HG02763 (cell line): ENCODE data around the gene CAMTA1.

Source experiments
- ATAC-seq: cut with Tn5 transposase; IDR thresholded peaks from one replicate; pipeline ENCODE4 v1.9.1; 2021; ENCODE audit warnings: mild to moderate bottlenecking, moderate library complexity; ENCODE audit not compliant: unreplicated experiment

Gene CAMTA1

DNA sequence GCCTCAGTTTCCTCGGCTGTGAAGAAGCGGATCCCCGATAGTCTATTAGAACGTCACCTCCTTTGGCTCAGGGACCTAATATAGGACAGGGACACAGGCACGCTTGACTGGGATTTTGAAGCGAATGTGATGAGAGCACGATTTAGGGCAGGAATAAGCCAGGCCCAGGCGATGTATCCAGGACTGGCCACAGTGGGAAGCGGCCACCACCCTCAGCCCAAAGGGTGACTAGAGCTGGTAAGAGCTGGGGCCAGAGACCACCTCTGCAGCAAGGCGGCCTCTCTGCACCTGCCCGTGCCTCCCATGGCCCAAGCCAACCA lies 885.9 kb downstream of the CAMTA1 start:
- ATAC-seq: no peak

DNA sequence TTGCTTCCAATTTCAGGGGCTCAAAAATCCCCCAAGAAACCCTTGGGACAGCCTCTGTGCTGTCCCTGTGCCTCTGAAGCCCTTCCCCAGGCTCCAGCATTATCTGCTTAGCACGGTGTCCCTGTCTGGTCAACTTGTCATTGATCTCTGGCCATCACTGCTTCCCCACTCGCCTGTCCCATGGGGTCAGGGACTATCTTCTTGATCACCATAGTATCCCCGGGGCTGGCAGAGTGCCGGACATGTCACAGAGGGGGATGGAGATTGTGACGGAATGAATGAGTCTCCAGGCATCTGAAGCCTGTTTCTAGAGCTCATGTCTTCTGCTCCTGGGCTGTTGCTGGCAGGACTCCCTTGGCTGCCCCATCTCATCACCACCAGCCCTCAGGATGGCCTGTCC lies 886.4 kb downstream of the CAMTA1 start:
- ATAC-seq: no peak

DNA sequence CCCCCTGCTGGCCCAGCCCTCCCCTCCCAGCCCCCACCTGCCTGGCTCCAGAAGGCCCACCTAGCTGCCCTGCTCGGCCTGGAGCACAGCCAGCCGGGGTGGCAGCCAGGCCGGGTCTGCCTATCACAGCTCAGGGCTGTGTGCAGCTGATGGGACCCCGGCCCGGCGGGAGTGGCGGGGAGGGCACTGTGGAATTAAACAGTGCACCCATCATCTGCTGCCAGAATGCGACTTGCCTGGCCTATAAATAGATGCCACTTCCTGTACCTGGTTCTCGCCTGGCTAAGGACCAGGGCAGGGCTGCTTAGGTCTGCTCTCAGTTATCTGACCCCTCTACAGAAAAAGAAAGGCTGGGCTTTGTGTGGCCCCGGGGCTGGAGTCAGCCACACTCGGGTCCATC lies 887.6 kb downstream of the CAMTA1 start:
- ATAC-seq: no peak

DNA sequence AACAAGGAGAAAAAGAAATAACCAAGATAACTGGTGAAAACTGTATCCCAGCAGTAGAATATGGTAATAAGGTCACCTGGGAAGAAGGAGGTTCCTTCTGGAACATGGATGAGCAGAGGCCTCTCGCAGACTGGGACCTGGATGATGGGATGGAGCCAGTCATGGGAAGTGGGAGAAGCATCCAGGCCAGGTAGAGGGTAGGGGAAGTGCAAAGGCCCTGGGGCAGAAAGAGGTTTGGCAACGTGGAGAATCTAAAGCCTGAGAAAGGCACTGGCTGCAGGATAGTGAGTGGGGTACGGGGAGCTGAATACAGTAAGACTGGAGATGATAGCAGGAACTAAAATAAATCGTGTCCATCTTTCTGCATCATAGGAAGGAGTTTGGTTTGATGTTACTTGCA lies 889.7 kb downstream of the CAMTA1 start:
- no peak for ATAC-seq

DNA sequence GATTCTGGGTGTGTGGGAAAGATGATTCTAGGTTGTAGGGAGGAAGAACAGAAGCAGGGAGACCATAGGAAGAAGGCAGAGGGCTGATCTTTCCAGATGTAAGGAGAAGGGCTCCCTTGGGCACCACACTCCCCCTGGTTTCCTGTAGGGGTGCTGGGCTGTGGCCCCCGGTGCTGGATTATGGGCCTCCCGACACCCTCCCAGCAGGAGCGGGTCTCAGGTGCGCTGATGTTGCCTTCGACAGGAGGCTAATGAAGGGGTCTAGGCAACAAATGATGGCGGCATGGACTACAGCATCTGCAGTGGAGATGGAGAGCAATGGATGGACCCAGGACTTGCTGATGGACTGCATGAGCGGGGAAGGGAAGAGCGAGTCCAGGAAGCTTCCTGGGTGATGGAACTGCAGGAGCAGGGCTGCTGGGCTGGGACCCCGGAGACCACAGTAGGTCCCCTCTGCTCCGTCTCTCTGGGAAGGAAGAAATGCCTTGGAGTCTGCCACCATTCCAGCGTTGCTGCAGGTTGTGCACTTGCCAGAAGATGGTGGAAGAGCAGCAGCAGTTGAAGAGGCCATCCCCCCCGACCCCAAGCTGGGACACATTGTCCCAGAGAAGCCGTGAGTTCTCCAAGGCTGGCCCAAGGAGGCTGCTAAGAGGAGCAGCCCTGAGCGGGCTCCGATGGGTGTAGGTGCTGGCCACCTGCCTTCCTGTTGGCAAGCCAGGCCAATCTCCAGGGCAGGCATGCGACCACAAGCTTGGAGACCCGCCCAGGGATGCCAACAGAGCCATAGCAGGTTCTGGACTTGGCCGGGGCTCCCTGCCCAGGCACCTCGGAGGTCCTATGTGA lies 890.4 kb downstream of the CAMTA1 start:
- ATAC-seq: no peak

DNA sequence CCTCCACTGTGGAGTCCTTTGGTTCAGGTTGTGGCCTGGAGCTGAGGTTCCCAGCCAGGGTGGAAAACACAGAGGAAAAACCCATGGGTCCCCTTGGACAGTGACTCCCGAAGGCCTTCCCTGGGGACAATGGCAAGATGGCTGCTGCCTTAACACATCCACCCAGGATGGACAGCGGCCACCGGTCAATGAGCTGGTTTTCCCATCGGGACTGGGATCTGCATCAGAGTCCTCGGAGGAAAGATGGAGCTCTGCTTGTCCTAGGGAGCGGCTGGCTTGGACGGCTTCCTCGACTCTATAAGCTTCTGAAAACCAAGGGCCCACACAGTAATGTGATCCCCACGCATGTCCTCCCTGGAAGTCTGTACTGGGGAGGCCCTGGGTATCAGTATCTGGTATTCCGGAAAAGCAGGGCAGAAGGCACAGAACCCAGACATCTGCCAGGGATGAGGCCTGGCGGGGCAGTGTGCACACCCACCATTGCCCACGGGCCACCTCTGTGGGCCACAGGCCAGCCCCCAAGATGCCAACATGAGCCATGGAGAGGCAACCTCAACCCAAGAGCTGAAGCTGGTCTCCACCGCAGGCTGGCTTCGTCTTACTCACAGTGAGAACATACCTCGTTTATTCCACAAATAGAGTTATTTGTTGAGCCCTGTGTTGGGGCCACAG lies 891.2 kb downstream of the CAMTA1 start:
- ATAC-seq: no peak

DNA sequence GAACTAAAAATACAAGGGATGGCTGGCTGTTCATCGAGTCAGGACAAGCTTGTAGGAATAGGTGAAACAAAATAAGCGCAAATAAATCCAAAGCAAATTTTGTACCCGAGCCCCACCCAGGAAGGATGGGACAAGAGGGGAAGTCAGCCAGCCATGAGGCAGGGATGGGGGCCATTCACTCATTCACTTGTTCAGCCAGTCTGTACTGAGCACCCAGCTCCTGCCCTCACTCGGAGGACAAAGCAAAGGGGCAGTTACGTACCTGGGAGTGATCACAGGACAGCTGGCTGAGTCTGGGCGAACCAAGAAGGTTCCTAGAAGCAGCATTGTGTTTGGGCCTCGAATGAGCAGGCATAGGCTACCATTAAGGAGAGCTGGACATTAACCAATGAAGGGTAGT lies 891.9 kb downstream of the CAMTA1 start:
- no peak for ATAC-seq

DNA sequence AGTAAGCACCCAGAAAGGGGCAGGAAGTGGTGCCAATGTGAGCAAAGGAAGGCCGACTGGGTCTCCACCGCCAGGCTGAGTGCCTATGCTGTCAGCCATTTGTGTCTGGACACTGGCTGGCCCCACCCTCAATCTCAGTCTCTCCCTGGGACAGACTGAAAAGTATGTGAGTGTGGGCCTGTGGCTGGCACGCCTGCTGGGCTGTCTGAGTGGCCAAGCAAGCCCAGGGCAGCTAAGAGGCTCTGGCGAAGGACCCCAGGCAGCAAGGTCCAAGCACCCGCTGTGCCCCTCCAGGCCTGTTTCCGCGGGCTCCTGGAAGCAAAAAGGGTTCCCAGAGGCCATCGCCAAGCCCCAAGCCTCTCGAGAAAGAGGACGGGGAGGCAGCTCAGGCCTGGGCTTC lies 892.6 kb downstream of the CAMTA1 start:
- ATAC-seq: no peak

DNA sequence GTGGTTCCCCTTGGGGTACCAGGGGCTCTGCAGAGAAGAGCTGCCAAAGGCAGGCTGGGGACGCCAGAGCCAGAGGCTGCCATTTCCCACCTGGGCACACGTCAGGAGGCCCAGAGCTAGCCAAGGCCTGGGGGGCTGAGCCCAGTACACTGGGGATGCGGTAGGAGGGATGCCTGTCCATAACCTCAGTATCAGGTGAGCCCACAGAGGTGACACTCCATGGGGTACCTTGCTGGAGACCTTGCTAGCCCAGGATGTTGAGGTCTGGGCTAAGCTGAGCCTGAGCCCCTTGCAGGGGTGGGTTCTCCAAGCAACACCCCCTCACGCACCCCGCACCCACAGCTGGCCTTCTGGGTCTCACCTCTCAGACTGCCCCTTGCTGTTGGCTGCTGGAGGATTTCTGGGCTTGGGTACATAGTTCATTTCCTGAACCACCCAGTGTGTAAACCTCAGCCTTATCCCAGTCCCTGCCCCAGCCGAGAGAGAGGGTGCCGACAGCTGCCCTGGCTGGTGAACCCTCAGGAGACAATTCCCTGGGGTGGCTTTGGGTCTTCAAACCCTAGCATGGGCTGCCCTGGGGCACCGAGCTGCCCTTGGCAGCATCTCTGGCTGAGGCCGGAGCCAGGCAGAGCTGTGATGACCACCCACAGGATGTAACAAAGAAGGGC lies 893.4 kb downstream of the CAMTA1 start:
- ATAC-seq: no peak

DNA sequence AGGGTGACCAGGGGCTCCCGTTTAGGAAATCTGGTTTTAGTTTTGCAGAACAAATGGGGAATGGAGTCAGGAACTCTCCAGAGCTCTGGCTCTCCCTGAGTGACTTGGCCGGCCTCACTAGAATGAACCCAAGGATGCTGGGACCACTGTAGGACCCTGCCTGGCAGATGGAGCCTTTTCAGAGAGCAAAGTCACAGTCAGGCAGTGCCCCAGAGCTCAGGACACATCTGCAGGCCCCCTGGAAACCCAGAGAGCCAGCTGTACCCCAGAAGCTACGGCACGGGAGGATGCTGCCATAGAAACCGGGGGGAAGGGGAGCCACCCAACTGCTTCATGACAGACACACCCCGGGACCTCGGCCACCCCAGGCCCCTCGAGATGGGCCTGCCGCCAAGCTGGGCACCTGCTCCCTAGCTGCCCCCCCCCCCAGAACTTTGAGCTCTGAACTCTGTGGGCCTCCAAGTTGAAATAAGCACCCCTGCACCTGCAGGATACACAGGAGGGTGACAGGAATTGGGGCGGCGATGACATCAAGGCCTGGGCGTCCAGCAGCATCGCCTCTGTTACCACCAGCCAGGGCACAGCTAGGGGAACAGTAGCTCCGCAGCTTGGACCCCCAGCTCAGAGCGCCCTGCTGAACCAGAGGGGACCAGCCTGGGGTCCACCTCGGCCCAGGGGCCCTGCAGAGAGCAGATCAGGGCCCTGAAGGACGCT lies 894.1 kb downstream of the CAMTA1 start:
- no peak for ATAC-seq

DNA sequence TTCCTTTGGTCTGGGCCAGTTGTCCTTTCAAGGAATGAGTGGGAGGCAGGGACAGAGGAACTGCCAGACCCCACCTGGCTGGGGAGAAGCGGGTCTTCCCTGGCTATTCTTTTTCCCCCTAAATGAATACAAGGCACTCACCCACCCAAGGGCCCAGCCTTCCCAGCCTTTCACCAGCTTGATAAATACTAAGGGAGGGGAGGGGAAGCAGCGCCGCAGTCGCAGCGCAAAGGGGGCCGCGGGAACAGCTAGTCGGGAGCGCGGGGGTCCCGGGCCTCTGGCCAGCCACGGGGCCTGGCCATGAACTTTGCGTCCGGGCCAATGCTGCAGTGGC lies 894.6 kb downstream of the CAMTA1 start:
- ATAC-seq: no peak

DNA sequence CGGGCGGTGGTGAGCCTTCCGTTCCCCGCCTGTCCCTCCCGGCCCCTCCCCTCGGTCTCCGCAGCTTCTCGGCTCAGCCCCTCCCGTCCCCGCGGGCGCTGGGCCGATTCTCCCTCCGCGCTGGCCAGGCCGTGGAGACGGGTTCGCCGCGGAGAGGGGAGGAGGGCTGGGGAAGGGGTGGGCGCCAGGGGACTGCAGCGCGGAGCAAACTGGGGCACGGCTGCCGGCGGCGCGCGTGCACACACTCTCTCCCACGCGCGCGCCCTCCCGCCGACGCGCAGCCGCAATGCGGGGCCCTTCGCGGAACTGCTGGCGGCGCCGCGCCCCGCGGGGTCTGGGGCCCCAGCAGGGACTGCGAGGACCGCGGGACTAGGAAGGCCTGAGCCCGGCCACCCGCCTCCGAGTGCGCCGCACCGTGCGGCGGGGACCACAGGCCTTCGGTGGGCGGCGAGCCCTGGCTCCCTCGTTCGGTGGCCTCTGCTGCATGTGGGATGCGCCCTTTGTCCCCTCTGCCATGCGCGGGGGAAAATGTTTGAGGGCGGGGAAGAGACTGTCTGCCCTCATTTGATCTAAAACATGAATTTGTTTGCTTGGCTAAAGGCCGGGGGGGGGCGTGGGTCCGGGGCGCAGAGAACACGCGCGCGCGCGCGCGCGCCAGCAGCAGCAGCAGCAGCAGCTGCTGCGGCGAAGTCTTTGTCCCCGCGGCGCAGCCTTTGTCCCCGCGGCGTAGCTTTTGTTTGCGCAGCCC lies 895.1 kb downstream of the CAMTA1 start:
- no peak for ATAC-seq

DNA sequence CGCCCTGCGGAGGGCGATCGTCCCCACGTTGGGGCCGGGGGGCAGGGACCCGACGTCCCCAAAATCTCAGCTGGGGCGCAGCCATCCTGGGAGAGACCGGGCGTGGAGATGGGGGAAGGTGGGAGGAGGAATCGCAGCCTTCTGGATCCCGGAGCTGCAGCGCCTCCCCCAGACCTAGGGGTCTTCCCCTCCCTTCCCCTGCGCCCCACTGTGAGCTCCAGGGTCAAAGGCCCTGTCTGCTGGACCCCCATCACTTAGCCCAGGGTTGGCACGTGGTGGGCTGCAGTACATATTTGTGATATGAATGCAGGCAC lies 895.7 kb downstream of the CAMTA1 start:
- no peak for ATAC-seq

DNA sequence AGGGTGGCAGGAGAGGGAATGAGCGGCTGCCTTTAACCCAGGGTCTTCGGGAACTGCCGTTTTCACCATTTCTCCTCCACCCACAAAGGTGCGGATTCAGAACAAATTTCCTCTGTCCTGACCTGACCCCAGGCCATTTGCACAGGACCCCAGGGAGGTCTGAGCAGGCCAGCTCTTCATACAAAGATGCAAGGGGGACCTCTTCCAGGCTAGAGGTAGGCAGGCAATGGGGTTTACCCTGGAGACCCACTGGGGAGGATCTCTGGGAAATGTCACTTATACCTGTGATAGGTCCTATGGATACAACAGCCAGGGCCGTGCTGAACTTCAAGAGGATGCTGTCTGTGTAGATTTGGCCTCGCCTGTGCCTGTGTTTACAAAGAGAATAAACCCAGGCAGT lies 896.1 kb downstream of the CAMTA1 start:
- ATAC-seq: no peak

DNA sequence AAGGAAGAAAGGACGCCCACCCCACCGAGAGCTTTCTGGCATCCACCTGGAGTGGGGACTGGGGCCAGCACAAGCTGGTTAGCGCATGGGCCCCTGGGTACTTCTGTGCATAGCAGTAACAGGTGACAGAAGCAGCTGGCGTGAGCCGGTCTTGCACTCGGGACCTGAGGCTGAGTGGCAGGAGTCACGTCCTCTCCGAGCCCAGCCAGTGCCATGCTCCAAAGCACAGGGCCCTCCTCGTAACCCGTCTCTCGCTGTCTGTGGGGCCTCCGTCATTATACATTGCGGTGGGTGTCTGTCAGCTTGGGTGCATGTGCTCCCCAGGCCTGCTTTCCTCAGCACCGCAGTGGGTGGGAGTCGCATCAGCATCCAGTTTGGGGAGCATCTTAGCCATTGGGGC lies 898.3 kb downstream of the CAMTA1 start:
- no peak for ATAC-seq

DNA sequence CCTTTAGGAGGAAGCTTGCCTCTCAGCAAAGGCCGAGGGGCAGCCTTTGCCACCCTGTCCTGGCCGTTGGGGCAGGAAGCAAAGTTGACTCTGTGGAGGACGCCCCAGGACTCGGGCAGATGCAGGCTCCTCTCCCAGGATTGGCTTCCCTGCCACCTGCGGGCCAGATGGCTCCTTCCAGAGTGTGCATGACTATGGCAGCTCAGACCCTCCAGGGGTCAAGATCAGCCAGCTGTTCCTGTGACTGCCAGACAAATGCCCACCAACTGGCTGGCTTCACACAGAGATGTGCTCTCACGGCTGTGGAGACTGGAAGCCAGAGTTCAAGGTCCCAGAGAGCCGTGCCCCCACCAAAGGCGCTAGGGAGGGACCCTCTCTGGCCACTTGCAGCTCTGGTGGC lies 898.9 kb downstream of the CAMTA1 start:
- no peak for ATAC-seq

DNA sequence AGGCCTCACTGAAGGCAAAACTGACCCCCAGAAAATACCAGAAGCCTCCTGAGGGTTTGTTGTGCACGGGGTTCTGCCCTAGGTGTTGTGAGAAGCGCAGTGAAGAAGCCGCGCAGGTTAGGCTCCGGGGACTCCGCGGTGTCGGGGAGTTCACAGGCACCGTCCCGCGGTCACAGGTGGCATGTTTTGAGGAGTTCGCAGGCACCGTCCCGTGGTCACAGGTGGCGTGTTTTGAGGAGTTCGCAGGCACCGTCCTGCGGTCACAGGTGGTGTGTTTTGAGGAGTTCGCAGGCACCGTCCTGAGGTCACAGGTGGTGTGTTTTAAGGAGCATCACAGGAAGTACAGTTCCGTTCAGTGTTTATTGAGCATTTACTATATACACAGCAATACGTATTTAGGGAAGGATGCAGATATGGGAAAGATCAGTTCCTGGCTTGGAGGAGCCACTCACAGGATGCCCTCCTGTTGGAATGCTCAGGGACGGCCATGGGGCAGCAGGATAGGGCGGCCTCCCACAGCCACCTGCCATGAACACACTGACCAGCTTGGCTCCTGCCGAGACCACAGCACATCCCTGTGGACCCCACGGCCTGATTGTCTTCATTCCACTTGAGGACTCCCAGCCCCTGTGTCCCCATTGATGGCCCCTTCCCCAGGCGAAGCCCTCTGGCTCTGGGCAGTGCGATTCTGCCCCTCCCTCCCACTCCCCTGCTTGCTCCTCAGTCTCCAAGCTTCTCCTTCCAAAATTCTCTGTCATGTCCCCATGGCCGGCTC lies 899.8 kb downstream of the CAMTA1 start:
- ATAC-seq: no peak

DNA sequence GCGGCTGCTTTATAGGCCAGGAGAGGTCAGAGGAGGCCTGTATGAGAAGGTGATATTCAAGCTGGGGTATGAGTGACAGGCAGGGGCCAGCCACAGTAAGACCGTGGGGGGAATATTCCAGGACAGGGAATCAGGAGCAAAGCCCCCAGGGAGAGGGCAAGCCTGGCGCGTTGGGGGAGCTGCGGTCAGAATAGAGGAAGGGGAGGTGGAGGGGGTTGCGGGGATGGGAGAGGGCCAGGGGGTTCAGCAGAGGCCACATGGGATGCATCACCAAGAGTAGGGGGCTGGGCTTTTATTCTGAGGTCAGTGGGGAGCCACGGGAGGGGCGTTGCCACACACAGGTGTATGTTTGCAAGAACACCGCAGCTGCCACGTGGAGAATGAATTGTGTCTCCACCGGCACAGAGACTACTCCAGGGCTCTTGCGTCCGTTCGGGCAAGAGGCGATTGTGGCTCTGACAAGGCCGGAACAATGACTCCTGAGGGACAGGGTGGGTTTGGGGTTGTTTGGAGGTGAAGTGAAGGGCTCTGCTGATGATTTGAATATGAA lies 901.1 kb downstream of the CAMTA1 start:
- ATAC-seq: no peak

DNA sequence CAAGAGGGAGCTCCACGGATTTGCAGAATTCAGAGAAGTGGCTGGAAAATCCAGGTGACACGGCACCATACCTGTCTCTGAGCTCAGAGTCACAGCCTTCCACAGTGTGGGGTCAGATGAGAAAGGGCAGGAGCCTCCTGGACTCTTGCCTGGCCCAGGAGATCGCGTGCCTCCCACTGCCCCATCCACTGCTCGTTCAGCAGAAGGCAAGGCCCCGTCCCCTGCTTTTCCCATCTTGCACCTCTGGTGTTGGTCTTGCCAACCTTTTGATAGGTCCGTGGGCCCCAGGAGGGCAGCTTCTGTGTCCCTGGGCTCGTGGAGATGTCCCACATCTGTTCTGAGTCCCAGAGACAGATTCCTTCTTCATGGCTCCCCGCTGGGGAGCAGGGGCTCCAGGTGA lies 902.2 kb downstream of the CAMTA1 start:
- no peak for ATAC-seq

DNA sequence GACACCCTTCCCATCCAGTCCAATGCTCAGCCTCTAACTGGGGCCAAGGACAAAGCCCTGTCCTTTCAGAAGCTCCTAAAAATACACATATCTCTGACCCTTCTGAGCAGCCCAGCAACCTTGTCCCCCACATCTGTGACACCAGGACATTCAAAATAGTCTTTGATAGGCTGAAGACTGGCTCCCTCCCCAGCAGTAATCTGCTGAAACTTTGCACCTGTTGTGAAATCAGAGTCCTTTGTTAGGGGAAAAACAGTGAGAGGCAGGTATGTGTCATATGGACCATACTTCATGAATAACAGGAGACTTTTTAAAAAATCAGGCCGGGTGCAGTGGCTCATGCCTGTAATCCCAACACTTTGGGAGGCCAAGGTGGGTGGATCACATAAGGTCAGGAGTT lies 903.4 kb downstream of the CAMTA1 start:
- ATAC-seq: no peak
